ENCODE data around the gene SUCO. TPM values are rescaled to one million over a fixed set of nuclear protein-coding genes. Genes with fewer than 3 reads are reported as not detected.

The SUCO gene
- total RNA-seq, 1 donor from 2014 or later: 38.3 TPM

- no peaks in the 10 kb centered on the region for H3K36me3 ChIP-seq
- peaks cover 38% of the 10 kb centered on the region for H3K4me1 ChIP-seq
- intact Hi-C loops (cut with DNase I): no loop called here
- no peaks in the 10 kb centered on the region for H3K27me3 ChIP-seq
- DNase-seq (ENCODE audit: extremely low spot score in 2 of 2): peak; percentile 96 to 99
- H3K9me3 ChIP-seq: no peaks in the 10 kb centered on the region
- H3K4me3 ChIP-seq: peak overlapping the region; percentile 50 to 96
- peak overlapping the region; percentile 99 for H3K27ac ChIP-seq
- peak; percentile 35 to 80 for TF ChIP-seq POLR2A (IDR thresholded peaks at IDR 0.05)
- TF ChIP-seq CTCF (IDR thresholded peaks at IDR 0.05): no peak
- TF ChIP-seq POLR2AphosphoS5 (IDR thresholded peaks at IDR 0.05; ENCODE audit: insufficient read depth in 1 of 2, low read depth in 1 of 2): no peak
Measured at GRCh38 chr1:172532183-172532699, 709 bp upstream of the SUCO start.

GRCh38 chr1:172533513-172534151, 682 bp downstream of the SUCO start:
- H3K4me3 ChIP-seq: peak overlapping the region; percentile 67 to 96
- no peaks in the 10 kb centered on the region for H3K27me3 ChIP-seq
- DNase-seq (ENCODE audit: extremely low spot score in 2 of 2): peak in 1 of 2 donors; percentile 93
- peaks cover 46% of the 10 kb centered on the region for H3K4me1 ChIP-seq
- intact Hi-C loops (cut with DNase I): no loop called here
- no peaks in the 10 kb centered on the region for H3K9me3 ChIP-seq
- H3K27ac ChIP-seq: peak overlapping the region; percentile 99
- no peaks in the 10 kb centered on the region for H3K36me3 ChIP-seq
- no peak for TF ChIP-seq POLR2AphosphoS5 (IDR thresholded peaks at IDR 0.05; ENCODE audit: insufficient read depth in 1 of 2, low read depth in 1 of 2)
- TF ChIP-seq CTCF (IDR thresholded peaks at IDR 0.05): no peak
- no peak for TF ChIP-seq POLR2A (IDR thresholded peaks at IDR 0.05)

GRCh38 chr1:172536256-172536655, 3.3 kb downstream of the SUCO start:
- no peak overlapping the region for H3K4me3 ChIP-seq
- intact Hi-C loops (cut with DNase I): no loop called here

GRCh38 chr1:172537366-172537765, 4.4 kb downstream of the SUCO start:
- intact Hi-C loops (cut with DNase I): no loop called here
- no peak for DNase-seq (ENCODE audit: extremely low spot score in 2 of 2)
- Histone ChIP-seq H3K36me3 (no peaks in the 10 kb centered on the region), H3K9me3 (no peaks in the 10 kb centered on the region), H3K27me3 (no peaks in the 10 kb centered on the region), H3K4me3 (no peak overlapping the region), H3K27ac (no peak overlapping the region), H3K4me1 (peaks cover 53% of the 10 kb centered on the region)
- TF ChIP-seq CTCF (IDR thresholded peaks at IDR 0.05) (no peak), POLR2A (IDR thresholded peaks at IDR 0.05) (no peak), POLR2AphosphoS5 (IDR thresholded peaks at IDR 0.05; ENCODE audit: insufficient read depth in 1 of 2, low read depth in 1 of 2) (no peak)

More at GRCh38 chr1:172536256-172536655, 3.3 kb downstream of the SUCO start:
- Histone ChIP-seq H3K27ac (no peak overlapping the region), H3K9me3 (no peaks in the 10 kb centered on the region), H3K4me1 (peaks cover 52% of the 10 kb centered on the region), H3K36me3 (no peaks in the 10 kb centered on the region), H3K27me3 (no peaks in the 10 kb centered on the region)
- TF ChIP-seq CTCF (IDR thresholded peaks at IDR 0.05) (no peak), POLR2AphosphoS5 (IDR thresholded peaks at IDR 0.05; ENCODE audit: insufficient read depth in 1 of 2, low read depth in 1 of 2) (no peak), POLR2A (IDR thresholded peaks at IDR 0.05) (no peak)
- DNase-seq (ENCODE audit: extremely low spot score in 2 of 2): no peak

- H3K9me3 ChIP-seq: no peaks in the 10 kb centered on the region
- H3K36me3 ChIP-seq: no peaks in the 10 kb centered on the region
- H3K27me3 ChIP-seq: no peaks in the 10 kb centered on the region
- H3K4me1 ChIP-seq: peaks cover 57% of the 10 kb centered on the region
- TF ChIP-seq POLR2AphosphoS5 (IDR thresholded peaks at IDR 0.05; ENCODE audit: insufficient read depth in 1 of 2, low read depth in 1 of 2) (no peak), POLR2A (IDR thresholded peaks at IDR 0.05) (no peak), CTCF (IDR thresholded peaks at IDR 0.05) (no peak)
- no peak overlapping the region for H3K4me3 ChIP-seq
- intact Hi-C loops (cut with DNase I): no loop called here
- H3K27ac ChIP-seq: no peak overlapping the region
- no peak for DNase-seq (ENCODE audit: extremely low spot score in 2 of 2)
Measured at GRCh38 chr1:172537827-172538391, 5.0 kb downstream of the SUCO start.

Measured in vagina (tissue), 2 donors.